Psoas muscle (tissue), 8 donors: Measurements from ENCODE around the gene RASD1. TPM values are rescaled to one million over a fixed set of nuclear protein-coding genes. Genes with fewer than 3 reads are reported as not detected.
A peak's percentile ranks its signal among the peaks of the same experiment; 100 is the strongest.

ENCODE experiments used
- ATAC-seq, 4 donors: fragments of 200-7000 bp; cut with Tn5 transposase; one replicate each; pipeline ENCODE4 v1.9.1; 2020; ENCODE audit warnings: moderate library complexity in 3 of 4, mild to moderate bottlenecking in 2 of 4
- DNase-seq, 2 donors: peaks; one replicate each; pipeline ENCODE4 v3.0.0-alpha.2; 2020
- H3K27ac ChIP-seq: fragments of 200-600 bp; one replicate; pipeline ENCODE4 v1.8.0; 2022
- H3K27me3 ChIP-seq, 3 donors: fragments of 200-600 bp in 1 of 3; one replicate each; pipeline versions ENCODE4 v1.6.1 to v1.8.0; 2013 to 2022; ENCODE audit warnings: low read length in 2 of 3, mild to moderate bottlenecking in 2 of 3, moderate library complexity in 1 of 3; ENCODE audit not compliant: insufficient read depth in 3 of 3
- H3K36me3 ChIP-seq, 2 donors: fragments of 200-600 bp in 1 of 2; one replicate each; pipeline versions ENCODE4 v1.6.1 to v1.8.0; 2013 to 2022; ENCODE audit warnings: low read depth in 1 of 2, mild to moderate bottlenecking in 1 of 2, moderate library complexity in 1 of 2; ENCODE audit not compliant: insufficient read depth in 1 of 2
- H3K4me1 ChIP-seq: fragments of 200-600 bp; one replicate; pipeline ENCODE4 v1.8.0; 2022
- H3K4me3 ChIP-seq: fragments of 200-600 bp; one replicate; pipeline ENCODE4 v1.8.0; 2022; ENCODE audit warnings: mild to moderate bottlenecking
- H3K9me3 ChIP-seq: fragments of 200-600 bp; one replicate; pipeline ENCODE4 v1.8.0; 2022
- whole genome bisulfite sequencing, 3 donors: extraction: QIAGEN DNeasy Blood & Tissue Kit; methylation state at CpG; one replicate each; pipeline versions ENCODE4 v1.1.6 to v1.1.7; 2013; 5-methylcytosine and 5-hydroxymethylcytosine counted together
- intact Hi-C, 2 donors: fragments of 100-400 bp; cut with DNase I; formaldehyde crosslinking; loops; one replicate each; pipeline versions ENCODE4 v1.11.0 to v1.14.2; 2022
- polyA plus RNA-seq, 3 donors: library from polyadenylated mRNA; stranded (reverse); fragments of 200-250 nt; gene quantifications; one replicate each; pipeline ENCODE4 v1.2.3, GENCODE V29; 2013
- total RNA-seq, 4 donors: library from RNA; stranded (reverse); fragmentation: NEBNext Ultra II Directional in 2 of 4; extraction: Animal tissue kit (Norgen Biotek cat#: 25700) in 2 of 4; gene quantifications; one replicate each; pipeline versions ENCODE4 v1.2.1 to v1.2.4, GENCODE V29; 2021 to 2023
- TF ChIP-seq, protein P1 (sequence below): fragments of 200-600 bp; IDR thresholded peaks from one replicate; pipeline ENCODE4 v1.8.0; 2022; ENCODE audit warnings: antibody characterized with exemption
- donor health status: healthy with polysubstance abuse.
- donor health status: DM: no; HTN: no; CAD: no; lungs with moderate emphysema.
- donor health status: Bipolar disorder and iron deficiency.
- donor health status: healthy.
- donor health status: DM: yes; HTN: yes; CAD: no.
- donor health status: DM: no; HTN: no; CAD: no.
- donor health status: DM: no; HTN: no; CAD: no.
- donor health status: DM: yes; HTN: yes; CAD: no.

Gene RASD1
- total and polyA plus RNA-seq, 7 donors: 4.4 to 436 (median 26.5) TPM

- no peaks in the 10 kb centered on the region for H3K27me3 ChIP-seq
- DNase-seq (no peak), ATAC-seq (no peak)
- no peaks in the 10 kb centered on the region for H3K36me3 ChIP-seq
- peaks cover 3% of the 10 kb centered on the region for H3K4me1 ChIP-seq
- intact Hi-C loops: no loop called here
- TF ChIP-seq, protein P1, sequence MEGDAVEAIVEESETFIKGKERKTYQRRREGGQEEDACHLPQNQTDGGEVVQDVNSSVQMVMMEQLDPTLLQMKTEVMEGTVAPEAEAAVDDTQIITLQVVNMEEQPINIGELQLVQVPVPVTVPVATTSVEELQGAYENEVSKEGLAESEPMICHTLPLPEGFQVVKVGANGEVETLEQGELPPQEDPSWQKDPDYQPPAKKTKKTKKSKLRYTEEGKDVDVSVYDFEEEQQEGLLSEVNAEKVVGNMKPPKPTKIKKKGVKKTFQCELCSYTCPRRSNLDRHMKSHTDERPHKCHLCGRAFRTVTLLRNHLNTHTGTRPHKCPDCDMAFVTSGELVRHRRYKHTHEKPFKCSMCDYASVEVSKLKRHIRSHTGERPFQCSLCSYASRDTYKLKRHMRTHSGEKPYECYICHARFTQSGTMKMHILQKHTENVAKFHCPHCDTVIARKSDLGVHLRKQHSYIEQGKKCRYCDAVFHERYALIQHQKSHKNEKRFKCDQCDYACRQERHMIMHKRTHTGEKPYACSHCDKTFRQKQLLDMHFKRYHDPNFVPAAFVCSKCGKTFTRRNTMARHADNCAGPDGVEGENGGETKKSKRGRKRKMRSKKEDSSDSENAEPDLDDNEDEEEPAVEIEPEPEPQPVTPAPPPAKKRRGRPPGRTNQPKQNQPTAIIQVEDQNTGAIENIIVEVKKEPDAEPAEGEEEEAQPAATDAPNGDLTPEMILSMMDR: no peak
- no peaks in the 10 kb centered on the region for H3K9me3 ChIP-seq
- H3K27ac ChIP-seq: no peak overlapping the region
- WGBS, 3 donors: 73 to 75% (median 73%) methylated on average over 14 of the region's 14 CpGs
- no peak overlapping the region for H3K4me3 ChIP-seq
Observed at GRCh38 chr17:17500999-17501605, 4.9 kb upstream of the RASD1 start.

- Histone ChIP-seq H3K36me3 (no peaks in the 10 kb centered on the region), H3K4me1 (peaks cover 14% of the 10 kb centered on the region), H3K9me3 (no peaks in the 10 kb centered on the region), H3K27ac (no peak overlapping the region), H3K27me3 (no peaks in the 10 kb centered on the region), H3K4me3 (no peak overlapping the region)
- intact Hi-C loops: loop anchor here (2.0 to 5.0 kb wide), 2 partner anchors 21 to 142 kb away; no protein-coding TSS in a partner anchor
- DNase-seq: peak; percentile 7 to 45
- TF ChIP-seq, protein P1: no peak
- ATAC-seq: no peak
- 89 to 93% (median 91%) methylated on average over 17 of the region's 17 CpGs for WGBS, 3 donors
Observed at GRCh38 chr17:17499402-17500145, 3.4 kb upstream of the RASD1 start.

DNA sequence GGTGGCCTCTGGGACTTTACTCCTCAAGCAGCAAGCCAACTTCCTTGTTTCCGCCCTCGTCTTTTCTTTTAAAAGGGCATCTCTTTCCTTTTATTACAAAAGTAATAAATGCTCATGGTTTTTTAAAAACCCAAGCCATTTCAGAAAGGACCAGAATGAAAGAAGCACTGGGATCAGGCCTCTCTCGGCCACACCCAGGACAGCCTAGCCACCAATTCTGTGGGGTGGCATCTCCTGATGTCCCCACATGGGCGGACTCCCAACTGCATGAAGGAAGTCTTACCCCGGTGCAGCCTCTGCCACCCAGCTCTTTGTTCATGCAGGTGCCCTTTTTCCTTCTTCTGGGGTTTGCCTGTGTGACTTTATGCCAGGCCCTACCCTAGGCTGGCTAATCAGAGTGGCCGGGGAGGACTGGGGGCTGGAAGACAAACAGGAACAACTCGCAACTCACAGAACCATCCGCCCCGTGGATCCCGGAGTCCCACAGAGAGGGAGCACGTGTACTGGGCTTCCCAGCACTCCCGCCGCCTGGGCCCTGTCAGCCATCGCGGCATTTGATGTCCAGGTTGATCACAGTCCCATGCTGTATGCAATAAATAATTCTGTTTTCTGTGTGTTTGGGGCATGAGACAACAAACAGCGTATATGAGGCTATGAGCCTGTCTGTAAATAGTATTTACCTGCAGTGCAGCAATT lies 2.6 kb upstream of the RASD1 start:
- Histone ChIP-seq H3K4me1 (peaks cover 15% of the 10 kb centered on the region), H3K4me3 (no peak overlapping the region), H3K27ac (no peak overlapping the region), H3K36me3 (no peaks in the 10 kb centered on the region), H3K27me3 (no peaks in the 10 kb centered on the region), H3K9me3 (no peaks in the 10 kb centered on the region)
- intact Hi-C loops: loop anchor here (2.0 to 5.0 kb wide), 2 partner anchors 22 to 141 kb away; no protein-coding TSS in a partner anchor
- DNase-seq: peak; percentile 6 to 43
- 89 to 94% (median 90%) methylated on average over 16 of the region's 16 CpGs for WGBS, 3 donors
- TF ChIP-seq, protein P1: no peak
- ATAC-seq: no peak

- DNase-seq (peak; percentile 15 to 38), ATAC-seq (no peak)
- Histone ChIP-seq H3K4me3 (no peak overlapping the region), H3K9me3 (no peaks in the 10 kb centered on the region), H3K27ac (no peak overlapping the region), H3K27me3 (no peaks in the 10 kb centered on the region), H3K36me3 (no peaks in the 10 kb centered on the region), H3K4me1 (peaks cover 18% of the 10 kb centered on the region)
- 91 to 96% (median 93%) methylated on average over 10 of the region's 10 CpGs for WGBS, 3 donors
- intact Hi-C loops: loop anchor here (1.0 to 5.0 kb wide), 6 partner anchors 21 to 141 kb away; partner anchors contain the start of gene MED9 (in 1 of the 2)
- TF ChIP-seq, protein P1: no peak
Observed at GRCh38 chr17:17497845-17498520, 1.8 kb upstream of the RASD1 start.
